HCT116 (cell line): ENCODE measurements around the gene PURA. TPM values are rescaled to one million over a fixed set of nuclear protein-coding genes. Genes with fewer than 3 reads are reported as not detected.

Source experiments
- ATAC-seq: fragments of 200-7000 bp; cut with Tn5 transposase; 2 replicates; pipeline ENCODE4 v1.9.1; 2020; ENCODE audit warnings: mild to moderate bottlenecking, moderate library complexity
- BruUV-seq: library from RNA; stranded (reverse); fragments of 400-500 nt; replicated peaks from 2 replicates; lab custom pipeline; 2021; lab: Mats Ljungman, UMichigan
- CTCF ChIA-PET: fragments of 300-600 bp; sonication (Branson Sonifier 250); formaldehyde crosslinking; loops from one replicate; lab custom pipeline; 2021; ENCODE audit warnings: antibody characterized with exemption; lab: Charles Lee
- POLR2A ChIA-PET: fragments of 300-600, 350-600 bp; sonication (Branson Sonifier 250); formaldehyde crosslinking; loops from one replicate; lab custom pipeline; 2021; ENCODE audit warnings: antibody characterized with exemption; lab: Charles Lee
- RAD21 ChIA-PET, 2 experiments: fragments of 300-600 bp; sonication (Branson Sonifier 250); formaldehyde crosslinking; loops; one replicate each; lab custom pipeline; 2023; ENCODE audit warnings: low total read pairs in 2 of 2; ENCODE audit not compliant: uncharacterized antibody in 2 of 2, unreplicated experiment in 2 of 2, low non-redundant PET in 1 of 2; lab: Charles Lee
- DNase-seq: peaks from one replicate; pipeline ENCODE4 v3.0.0-alpha.2; 2010; ENCODE audit warnings: low read depth, low spot score
- H2AFZ ChIP-seq: fragments of 200-600 bp; shearing (Covaris generic), sonication (generic); 2 replicates; pipeline ENCODE4 v1.6.1; 2017; ENCODE audit warnings: low read depth, mixed run types, mixed read lengths, antibody characterized with exemption, low read length; ENCODE audit not compliant: poor library complexity, severe bottlenecking
- H3K27ac ChIP-seq: 2 replicates; pipeline ENCODE4 v1.5.1; 2012; ENCODE audit warnings: low read depth, low read length
- H3K27me3 ChIP-seq: fragments of 200-600 bp; sonication (generic); 2 replicates; pipeline ENCODE4 v1.6.1; 2016; ENCODE audit warnings: mixed run types, low read length, mixed read lengths; ENCODE audit not compliant: insufficient read depth
- H3K36me3 ChIP-seq, 2 experiments: fragments of 200-500 bp in 1 of 2; fragments of 200-600 bp in 1 of 2; sonication (Bioruptor generic) in 1 of 2; sonication (generic) in 1 of 2; 2 replicates each; pipeline versions ENCODE4 v1.5.1 to v1.6.1; 2014 to 2016; ENCODE audit warnings: low read length in 2 of 2, inconsistent platforms in 1 of 2, mixed read lengths in 1 of 2, mixed run types in 1 of 2; ENCODE audit not compliant: insufficient read depth in 2 of 2, control insufficient read depth in 1 of 2
- H3K4me1 ChIP-seq, 2 experiments: fragments of 200-600 bp in 1 of 2; sonication (generic) in 1 of 2; 2 replicates each; pipeline versions ENCODE4 v1.5.1 to v1.6.1; 2012 to 2017; ENCODE audit warnings: low read length in 2 of 2, inconsistent platforms in 1 of 2, mild to moderate bottlenecking in 1 of 2, mixed read lengths in 1 of 2, mixed run types in 1 of 2, moderate library complexity in 1 of 2; ENCODE audit not compliant: insufficient read depth in 2 of 2, control insufficient read depth in 1 of 2
- H3K4me2 ChIP-seq: fragments of 200-600 bp; sonication (generic); 2 replicates; pipeline ENCODE4 v1.6.1; 2017; ENCODE audit warnings: mixed run types, low read length, mixed read lengths
- H3K4me3 ChIP-seq, 2 experiments: fragments of 200-600 bp in 1 of 2; sonication (generic) in 1 of 2; replicated peaks in 1 of 2; 2 replicates each; pipeline ENCODE4 v1.5.1; 2011 to 2016; ENCODE audit warnings: low read length in 2 of 2, control low read depth in 1 of 2, low read depth in 1 of 2, mild to moderate bottlenecking in 1 of 2, mixed read lengths in 1 of 2, mixed run types in 1 of 2
- H3K79me2 ChIP-seq: fragments of 200-600 bp; sonication (generic); 2 replicates; pipeline ENCODE4 v1.6.1; 2017; ENCODE audit warnings: mild to moderate bottlenecking, mixed run types, low read length, moderate library complexity, mixed read lengths; ENCODE audit not compliant: insufficient read depth
- H3K9ac ChIP-seq: fragments of 200-600 bp; sonication (generic); 2 replicates; pipeline ENCODE4 v1.6.1; 2016; ENCODE audit warnings: low read length, mixed read lengths
- H3K9me2 ChIP-seq: fragments of 200-600 bp; sonication (generic), shearing (Covaris generic); 2 replicates; pipeline ENCODE4 v1.6.1; 2017; ENCODE audit warnings: mixed run types, mild to moderate bottlenecking, moderate library complexity; ENCODE audit not compliant: insufficient read depth
- H3K9me3 ChIP-seq, 2 experiments: fragments of 200-500 bp in 1 of 2; fragments of 200-600 bp in 1 of 2; sonication (Bioruptor generic) in 1 of 2; sonication (generic) in 1 of 2; 2 replicates each; pipeline ENCODE4 v1.6.1; 2014 to 2017; ENCODE audit warnings: low read length in 2 of 2, mixed read lengths in 2 of 2, inconsistent platforms in 1 of 2, low read depth in 1 of 2, mild to moderate bottlenecking in 1 of 2, mixed run types in 1 of 2, moderate library complexity in 1 of 2; ENCODE audit not compliant: control insufficient read depth in 1 of 2, insufficient read depth in 1 of 2
- H4K20me1 ChIP-seq: fragments of 200-600 bp; sonication (generic), shearing (Covaris generic); 2 replicates; pipeline ENCODE4 v1.6.1; 2017; ENCODE audit warnings: mixed run types, mild to moderate bottlenecking, moderate library complexity; ENCODE audit not compliant: insufficient read depth
- CBX3 ChIP-seq: IDR thresholded peaks from 2 replicates; pipeline ENCODE4 v1.6.1; 2012; ENCODE audit warnings: low read depth
- RAD21 ChIP-seq: IDR thresholded peaks from 2 replicates; pipeline ENCODE4 v1.6.1; 2012; ENCODE audit warnings: low read depth, mild to moderate bottlenecking
- SIN3A ChIP-seq: IDR thresholded peaks from 2 replicates; pipeline ENCODE4 v1.6.1; 2012; ENCODE audit warnings: low read depth
- intact Hi-C: fragments of 100-400 bp; cut with micrococcal nuclease; formaldehyde crosslinking; loops from 2 replicates; pipeline ENCODE4 v1.10.0; 2022
- total RNA-seq: library from RNA; stranded (reverse); gene quantifications from one replicate; pipeline ENCODE4 v1.2.1, GENCODE V29; 2021; ENCODE audit not compliant: unreplicated experiment
- TF ChIP-seq, protein P1 (sequence below), 3 experiments: fragments of 200-600 bp in 1 of 3; sonication (generic) in 1 of 3; IDR thresholded peaks in 2 of 3; conservative IDR thresholded peaks in 1 of 3; 2 replicates each; pipeline ENCODE4 v1.5.1; 2012 to 2017; ENCODE audit warnings: low read depth in 2 of 3, low read length in 2 of 3, antibody characterized with exemption in 1 of 3, borderline replicate concordance in 1 of 3, control low read depth in 1 of 3, mild to moderate bottlenecking in 1 of 3, mixed read lengths in 1 of 3, mixed run types in 1 of 3, moderate library complexity in 1 of 3; ENCODE audit not compliant: insufficient read depth in 1 of 3
- TF ChIP-seq, protein P2 (sequence below): IDR thresholded peaks from 2 replicates; pipeline ENCODE4 v1.6.1; 2012

Gene PURA
- total RNA-seq, 1 experiment from 2014 or later = 15.2 TPM

DNA sequence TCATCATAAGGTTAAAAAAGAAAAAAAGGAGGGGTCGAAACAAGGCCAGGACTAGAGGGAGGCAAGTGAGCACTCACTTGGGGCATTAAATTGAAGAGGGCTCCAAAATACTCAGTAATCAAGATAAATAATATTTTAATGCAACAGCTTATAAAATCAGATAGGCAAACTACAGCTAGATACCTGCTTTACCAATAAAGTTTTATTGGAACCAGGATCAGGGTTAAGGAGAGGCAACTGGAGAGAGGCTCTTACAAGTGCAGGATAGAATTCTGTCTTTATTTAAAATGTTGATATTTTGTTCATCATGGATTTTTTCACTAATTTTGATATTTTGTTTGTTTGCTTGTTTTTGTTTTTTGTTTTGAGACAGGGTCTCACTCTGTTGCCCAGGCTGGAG is 30.3 kb upstream of the PURA start:
- ChIA-PET POLR2A (no interaction called here), CTCF (no interaction called here), RAD21 (no interaction called here)
- H3K4me2 ChIP-seq = no peak overlapping the region
- H4K20me1 ChIP-seq = no peaks in the 10 kb centered on the region
- no peaks in the 10 kb centered on the region for H3K36me3 ChIP-seq
- H3K27ac ChIP-seq = no peak overlapping the region
- intact Hi-C loops = no loop called here
- no TSS peak for BruUV-seq
- H3K27me3 ChIP-seq = peaks cover 4% of the 10 kb centered on the region; the same call in 1 of the 2 replicates
- H3K9me3 ChIP-seq = no peaks in the 10 kb centered on the region
- no peak for ATAC-seq
- no peaks in the 10 kb centered on the region for H3K4me1 ChIP-seq
- H3K9me2 ChIP-seq = no peaks in the 10 kb centered on the region
- no peaks in the 10 kb centered on the region for H3K79me2 ChIP-seq
- no peak for DNase-seq
- TF ChIP-seq SIN3A = no peak
- no peak overlapping the region for H3K9ac ChIP-seq
- H2AFZ ChIP-seq = no peak overlapping the region
- H3K4me3 ChIP-seq = no peak overlapping the region

DNA sequence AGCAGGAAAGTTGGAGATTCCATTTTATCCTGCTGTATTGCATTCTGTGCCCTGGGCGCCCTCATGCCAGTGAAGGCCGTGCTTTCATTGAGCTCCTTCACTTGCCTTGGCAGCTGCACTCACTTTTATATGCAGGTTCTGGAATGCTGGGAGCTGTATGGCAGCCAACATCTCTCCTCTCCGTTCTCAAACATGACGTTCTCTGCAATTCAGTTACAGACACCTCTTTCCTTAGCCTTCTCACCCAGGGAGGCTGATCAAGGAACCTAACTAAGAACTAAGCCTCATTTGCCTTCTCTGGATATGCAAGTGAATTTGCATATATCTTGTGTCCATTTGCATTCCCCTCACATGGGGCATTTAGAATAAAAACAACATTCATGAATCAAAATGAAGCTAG is 29.4 kb upstream of the PURA start:
- Histone ChIP-seq H2AFZ (no peak overlapping the region), H3K27ac (no peak overlapping the region), H3K9me3 (0 out of 4 replicates have a peak, but pooled peaks cover 0 to 4% of the 10 kb centered on the region in 2 experiments), H4K20me1 (no peaks in the 10 kb centered on the region), H3K27me3 (peaks cover 4% of the 10 kb centered on the region; the same call in 1 of the 2 replicates), H3K4me1 (no peaks in the 10 kb centered on the region), H3K9me2 (no peaks in the 10 kb centered on the region), H3K4me2 (no peak overlapping the region), H3K4me3 (no peak overlapping the region), H3K9ac (no peak overlapping the region), H3K36me3 (no peaks in the 10 kb centered on the region), H3K79me2 (no peaks in the 10 kb centered on the region)
- no peak for DNase-seq
- ChIA-PET POLR2A (no interaction called here), CTCF (no interaction called here), RAD21 (no interaction called here)
- BruUV-seq = no TSS peak
- ATAC-seq = no peak
- intact Hi-C loops = no loop called here
- TF ChIP-seq, protein P1, sequence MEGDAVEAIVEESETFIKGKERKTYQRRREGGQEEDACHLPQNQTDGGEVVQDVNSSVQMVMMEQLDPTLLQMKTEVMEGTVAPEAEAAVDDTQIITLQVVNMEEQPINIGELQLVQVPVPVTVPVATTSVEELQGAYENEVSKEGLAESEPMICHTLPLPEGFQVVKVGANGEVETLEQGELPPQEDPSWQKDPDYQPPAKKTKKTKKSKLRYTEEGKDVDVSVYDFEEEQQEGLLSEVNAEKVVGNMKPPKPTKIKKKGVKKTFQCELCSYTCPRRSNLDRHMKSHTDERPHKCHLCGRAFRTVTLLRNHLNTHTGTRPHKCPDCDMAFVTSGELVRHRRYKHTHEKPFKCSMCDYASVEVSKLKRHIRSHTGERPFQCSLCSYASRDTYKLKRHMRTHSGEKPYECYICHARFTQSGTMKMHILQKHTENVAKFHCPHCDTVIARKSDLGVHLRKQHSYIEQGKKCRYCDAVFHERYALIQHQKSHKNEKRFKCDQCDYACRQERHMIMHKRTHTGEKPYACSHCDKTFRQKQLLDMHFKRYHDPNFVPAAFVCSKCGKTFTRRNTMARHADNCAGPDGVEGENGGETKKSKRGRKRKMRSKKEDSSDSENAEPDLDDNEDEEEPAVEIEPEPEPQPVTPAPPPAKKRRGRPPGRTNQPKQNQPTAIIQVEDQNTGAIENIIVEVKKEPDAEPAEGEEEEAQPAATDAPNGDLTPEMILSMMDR (IDR thresholded peaks at IDR 0.05 in 2 of 3, conservative IDR thresholded peaks at IDR 0.05 in 1 of 3; ENCODE audit: borderline replicate concordance in 1 of 3, insufficient read depth in 1 of 3, low read depth in 2 of 3, low read length in 2 of 3) = no peak
- TF ChIP-seq CBX3 (no peak), RAD21 (no peak)
- TF ChIP-seq, protein P2, sequence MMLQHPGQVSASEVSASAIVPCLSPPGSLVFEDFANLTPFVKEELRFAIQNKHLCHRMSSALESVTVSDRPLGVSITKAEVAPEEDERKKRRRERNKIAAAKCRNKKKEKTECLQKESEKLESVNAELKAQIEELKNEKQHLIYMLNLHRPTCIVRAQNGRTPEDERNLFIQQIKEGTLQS = no peak
